DMS79 (cell line): Measurements from ENCODE around the gene PROC.

ENCODE experiments used
- DNase-seq: peaks from one replicate; lab custom pipeline; 2025; lab: John Stamatoyannopoulos, UW

Gene PROC

GRCh38 chr2:127418300-127419111 is at the start of gene PROC:
Gene PROC, plus strand, starts transcription at chr2:127418427. Its CDS starts 1,516 bp downstream, at chr2:127419943.
- DNase-seq: no peak

GRCh38 chr2:127370010-127370409 is 48.2 kb upstream of the PROC start:
- DNase-seq: no peak

- DNase-seq: no peak
Observed at GRCh38 chr2:127371037-127371436, 47.2 kb upstream of the PROC start.

- no peak for DNase-seq
Observed at GRCh38 chr2:127373362-127374083, 44.7 kb upstream of the PROC start.

GRCh38 chr2:127376257-127376656 is 42.0 kb upstream of the PROC start:
- DNase-seq: no peak

- DNase-seq: no peak
Observed at GRCh38 chr2:127377262-127377661, 41.0 kb upstream of the PROC start.

- no peak for DNase-seq
Observed at GRCh38 chr2:127378720-127379119, 39.5 kb upstream of the PROC start.

GRCh38 chr2:127379712-127380355 is 38.4 kb upstream of the PROC start:
- DNase-seq: no peak

GRCh38 chr2:127381762-127382161 is 36.5 kb upstream of the PROC start:
- no peak for DNase-seq

- no peak for DNase-seq
Observed at GRCh38 chr2:127382831-127383230, 35.4 kb upstream of the PROC start.

- DNase-seq: no peak
Observed at GRCh38 chr2:127384529-127384928, 33.7 kb upstream of the PROC start.

GRCh38 chr2:127386246-127386645 is 32.0 kb upstream of the PROC start:
- DNase-seq: no peak

GRCh38 chr2:127386764-127387654 is 31.2 kb upstream of the PROC start:
- DNase-seq: peak; percentile 36

GRCh38 chr2:127387655-127388422 is 30.4 kb upstream of the PROC start, which contains the start of gene MAP3K2:
Gene MAP3K2, minus strand, starts transcription at chr2:127387975. Its CDS starts 44,846 bp downstream, at chr2:127343129.
- peak; percentile 52 for DNase-seq

- no peak for DNase-seq
Observed at GRCh38 chr2:127388423-127389164, 29.6 kb upstream of the PROC start.

GRCh38 chr2:127389778-127390435 is 28.3 kb upstream of the PROC start:
- DNase-seq: no peak

GRCh38 chr2:127392133-127392827 is 25.9 kb upstream of the PROC start:
- no peak for DNase-seq

GRCh38 chr2:127392828-127393578 is 25.2 kb upstream of the PROC start:
- DNase-seq: no peak
